Fibroblast of skin of scalp (primary cell): ENCODE data around the gene TBC1D25.

Experiments used
- DNase-seq: peaks from one replicate; pipeline ENCODE4 v3.0.0-alpha.2; 2013

TBC1D25 gene

GRCh38 chrX:48611703-48612102 is 72.2 kb downstream of the TBC1D25 start:
- no peak for DNase-seq
